Neural cell (in vitro differentiated cells): Measurements from ENCODE around the gene ACACA. TPM values are rescaled to one million over a fixed set of nuclear protein-coding genes. Genes with fewer than 3 reads are reported as not detected.

ENCODE experiments used
- H2AFZ ChIP-seq: fragments of 200-600, 300-800 bp; sonication (generic), shearing (Covaris generic); 2 replicates; pipeline ENCODE4 v1.6.0; 2014; ENCODE audit warnings: low read depth, mild to moderate bottlenecking, antibody characterized with exemption, low read length, moderate library complexity
- H3F3A ChIP-seq: fragments of 200-600 bp; shearing (Covaris generic); 2 replicates; pipeline ENCODE4 v1.6.1; 2016; ENCODE audit warnings: mild to moderate bottlenecking, moderate library complexity, mixed read lengths, antibody characterized with exemption, low read length; ENCODE audit not compliant: insufficient read depth, poor library complexity, severe bottlenecking
- H3K27ac ChIP-seq: fragments of 200-600, 300-800 bp; sonication (generic), shearing (Covaris generic); 2 replicates; pipeline ENCODE4 v1.5.1; 2014; ENCODE audit warnings: mild to moderate bottlenecking, low read length, moderate library complexity
- H3K27me3 ChIP-seq: fragments of 300-800, 200-600 bp; sonication (generic), shearing (Covaris generic); 2 replicates; pipeline ENCODE4 v1.6.0; 2014; ENCODE audit warnings: mild to moderate bottlenecking, low read depth, low read length, moderate library complexity; ENCODE audit not compliant: insufficient read depth
- H3K36me3 ChIP-seq: fragments of 300-800, 200-600 bp; sonication (generic), shearing (Covaris generic); 2 replicates; pipeline ENCODE4 v1.5.1; 2014; ENCODE audit warnings: mild to moderate bottlenecking, antibody characterized with exemption, low read length, moderate library complexity; ENCODE audit not compliant: insufficient read depth
- H3K4me2 ChIP-seq: fragments of 300-800, 200-600 bp; sonication (generic), shearing (Covaris generic); 2 replicates; pipeline ENCODE4 v1.6.0; 2014; ENCODE audit warnings: mild to moderate bottlenecking, low read length
- H3K4me3 ChIP-seq: fragments of 300-800, 200-600 bp; sonication (generic), shearing (Covaris generic); 2 replicates; pipeline ENCODE4 v1.5.1; 2014; ENCODE audit warnings: mild to moderate bottlenecking, low read length, moderate library complexity
- H3K79me2 ChIP-seq: fragments of 200-600 bp; shearing (Covaris generic); replicated peaks from 2 replicates; pipeline ENCODE4 v1.6.0; 2014; ENCODE audit warnings: mild to moderate bottlenecking, low read length, moderate library complexity; ENCODE audit not compliant: insufficient read depth
- H3K9ac ChIP-seq: fragments of 300-800, 200-600 bp; sonication (generic), shearing (Covaris generic); 2 replicates; pipeline ENCODE4 v1.6.1; 2016; ENCODE audit warnings: mild to moderate bottlenecking, low read length, mixed read lengths
- H3K9me2 ChIP-seq: fragments of 200-600 bp; shearing (Covaris generic); 2 replicates; pipeline ENCODE4 v1.6.1; 2016; ENCODE audit warnings: mild to moderate bottlenecking, low read length, mixed read lengths; ENCODE audit not compliant: insufficient read depth
- H3K9me3 ChIP-seq: fragments of 200-600, 300-800 bp; sonication (generic), shearing (Covaris generic); 2 replicates; pipeline ENCODE4 v1.6.1; 2016; ENCODE audit warnings: mild to moderate bottlenecking, mixed run types, low read length, moderate library complexity, mixed read lengths
- H4K20me1 ChIP-seq: fragments of 200-600 bp; shearing (Covaris generic); 2 replicates; pipeline ENCODE4 v1.6.1; 2016; ENCODE audit warnings: mild to moderate bottlenecking, mixed run types; ENCODE audit not compliant: insufficient read depth
- EP300 ChIP-seq: fragments of 450-650 bp; conservative IDR thresholded peaks from 2 replicates; pipeline ENCODE4 v1.6.1; 2014; ENCODE audit warnings: antibody characterized with exemption, mild to moderate bottlenecking, moderate library complexity; ENCODE audit not compliant: poor library complexity, severe bottlenecking
- EZH2 ChIP-seq: fragments of 200-600, 300-800 bp; shearing (Covaris generic), sonication (generic); IDR thresholded peaks from 2 replicates; pipeline ENCODE4 v1.6.1; 2014; ENCODE audit warnings: antibody characterized with exemption, low read length, borderline replicate concordance, mild to moderate bottlenecking; ENCODE audit not compliant: insufficient read depth, poor library complexity, severe bottlenecking
- MXI1 ChIP-seq: fragments of 450-650 bp; conservative IDR thresholded peaks from 2 replicates; pipeline ENCODE4 v1.6.1; 2014; ENCODE audit warnings: antibody characterized with exemption, mild to moderate bottlenecking; ENCODE audit not compliant: poor library complexity, severe bottlenecking
- POLR2AphosphoS5 ChIP-seq: IDR thresholded peaks from 2 replicates; pipeline ENCODE4 v1.6.1; 2012
- RAD21 ChIP-seq: fragments of 450-650 bp; conservative IDR thresholded peaks from 2 replicates; pipeline ENCODE4 v1.6.1; 2014; ENCODE audit warnings: antibody characterized with exemption, mild to moderate bottlenecking, moderate library complexity
- SMC3 ChIP-seq: fragments of 450-650 bp; conservative IDR thresholded peaks from 2 replicates; pipeline ENCODE4 v1.6.1; 2014; ENCODE audit warnings: antibody characterized with exemption, mild to moderate bottlenecking, moderate library complexity; ENCODE audit not compliant: poor library complexity
- TAF1 ChIP-seq: IDR thresholded peaks from 2 replicates; pipeline ENCODE4 v1.6.1; 2012; ENCODE audit warnings: low read depth
- polyA plus RNA-seq: library from polyadenylated mRNA; depleted of rRNA; stranded (reverse); fragments of >200 nt; gene quantifications from 2 replicates; pipeline ENCODE4 v1.2.3, GENCODE V29; 2014
- TF ChIP-seq, protein P1 (sequence below): fragments of 450-650 bp; IDR thresholded peaks from 2 replicates; pipeline ENCODE4 v1.5.1; 2014; ENCODE audit warnings: antibody characterized with exemption, mild to moderate bottlenecking, moderate library complexity; ENCODE audit not compliant: poor library complexity, severe bottlenecking
- TF ChIP-seq, protein P2 (sequence below): IDR thresholded peaks from 2 replicates; pipeline ENCODE4 v1.6.1; 2012; ENCODE audit warnings: borderline replicate concordance

The ACACA gene
- polyA plus RNA-seq, 1 donor from 2014 or later: 38.4 TPM

DNA sequence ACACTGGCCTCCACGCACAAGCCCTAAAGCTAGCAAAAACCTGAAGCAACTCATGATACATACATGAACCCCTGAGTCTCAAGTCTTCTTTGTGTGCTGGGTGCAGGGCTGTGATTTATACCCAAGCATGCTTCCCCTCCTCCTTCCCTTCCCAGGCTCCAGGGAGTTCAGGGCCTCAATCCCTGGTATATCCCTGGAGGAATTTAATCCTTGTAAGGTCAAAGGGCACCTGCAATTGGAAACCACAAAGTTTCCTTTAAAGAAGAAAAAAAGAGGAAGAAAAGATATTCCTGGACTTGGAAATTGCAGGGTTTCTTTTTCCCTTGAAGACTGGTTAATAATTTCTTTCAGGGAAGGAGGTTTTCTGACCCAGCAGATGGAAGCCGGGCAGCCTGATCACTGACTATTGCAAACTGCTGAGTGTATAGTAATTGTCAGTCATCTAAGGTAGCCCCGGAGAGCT, 275.6 kb downstream of the ACACA start:
- no peak overlapping the region for H2AFZ ChIP-seq
- H3K4me3 ChIP-seq: no peak overlapping the region
- H3K27me3 ChIP-seq: no peaks in the 10 kb centered on the region
- no peaks in the 10 kb centered on the region for H3K9me2 ChIP-seq
- no peak overlapping the region for H3K4me2 ChIP-seq
- H3K79me2 ChIP-seq: no peaks in the 10 kb centered on the region
- H3K9me3 ChIP-seq: no peaks in the 10 kb centered on the region
- no peaks in the 10 kb centered on the region for H4K20me1 ChIP-seq
- H3K27ac ChIP-seq: no peak overlapping the region
- peaks cover 4% of the 10 kb centered on the region for H3K36me3 ChIP-seq
- no peaks in the 10 kb centered on the region for H3F3A ChIP-seq
- TF ChIP-seq POLR2AphosphoS5 (peak; percentile 20), EZH2 (no peak)
- no peak overlapping the region for H3K9ac ChIP-seq

DNA sequence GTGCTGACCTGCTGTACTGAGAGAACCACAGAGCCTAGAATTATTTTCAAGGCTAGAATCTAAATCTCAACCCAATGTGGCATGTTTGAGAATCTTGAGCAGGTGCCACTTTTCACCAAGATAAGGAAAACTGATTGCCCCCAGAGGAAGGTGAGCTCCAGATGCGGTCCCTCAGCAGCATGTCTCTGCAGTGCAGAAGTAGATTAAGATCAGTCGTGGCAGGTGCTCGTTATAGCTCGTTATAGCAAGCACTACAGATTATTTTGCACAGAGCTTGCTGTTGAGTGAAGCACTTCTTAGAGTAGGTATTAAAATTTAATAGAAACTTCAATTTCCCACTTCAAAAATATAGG, 281.8 kb downstream of the ACACA start:
- H3K27me3 ChIP-seq: no peaks in the 10 kb centered on the region
- no peak overlapping the region for H3K4me2 ChIP-seq
- no peaks in the 10 kb centered on the region for H3K9me2 ChIP-seq
- H4K20me1 ChIP-seq: no peaks in the 10 kb centered on the region
- peaks cover 13% of the 10 kb centered on the region for H3K36me3 ChIP-seq
- TF ChIP-seq, protein P1, sequence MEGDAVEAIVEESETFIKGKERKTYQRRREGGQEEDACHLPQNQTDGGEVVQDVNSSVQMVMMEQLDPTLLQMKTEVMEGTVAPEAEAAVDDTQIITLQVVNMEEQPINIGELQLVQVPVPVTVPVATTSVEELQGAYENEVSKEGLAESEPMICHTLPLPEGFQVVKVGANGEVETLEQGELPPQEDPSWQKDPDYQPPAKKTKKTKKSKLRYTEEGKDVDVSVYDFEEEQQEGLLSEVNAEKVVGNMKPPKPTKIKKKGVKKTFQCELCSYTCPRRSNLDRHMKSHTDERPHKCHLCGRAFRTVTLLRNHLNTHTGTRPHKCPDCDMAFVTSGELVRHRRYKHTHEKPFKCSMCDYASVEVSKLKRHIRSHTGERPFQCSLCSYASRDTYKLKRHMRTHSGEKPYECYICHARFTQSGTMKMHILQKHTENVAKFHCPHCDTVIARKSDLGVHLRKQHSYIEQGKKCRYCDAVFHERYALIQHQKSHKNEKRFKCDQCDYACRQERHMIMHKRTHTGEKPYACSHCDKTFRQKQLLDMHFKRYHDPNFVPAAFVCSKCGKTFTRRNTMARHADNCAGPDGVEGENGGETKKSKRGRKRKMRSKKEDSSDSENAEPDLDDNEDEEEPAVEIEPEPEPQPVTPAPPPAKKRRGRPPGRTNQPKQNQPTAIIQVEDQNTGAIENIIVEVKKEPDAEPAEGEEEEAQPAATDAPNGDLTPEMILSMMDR: no peak
- TF ChIP-seq RAD21 (no peak), EP300 (no peak)
- H3K27ac ChIP-seq: no peak overlapping the region
- no peak overlapping the region for H3K4me3 ChIP-seq
- no peaks in the 10 kb centered on the region for H3K9me3 ChIP-seq
- H3K9ac ChIP-seq: no peak overlapping the region
- no peaks in the 10 kb centered on the region for H3K79me2 ChIP-seq
- H3F3A ChIP-seq: no peaks in the 10 kb centered on the region
- H2AFZ ChIP-seq: no peak overlapping the region

DNA sequence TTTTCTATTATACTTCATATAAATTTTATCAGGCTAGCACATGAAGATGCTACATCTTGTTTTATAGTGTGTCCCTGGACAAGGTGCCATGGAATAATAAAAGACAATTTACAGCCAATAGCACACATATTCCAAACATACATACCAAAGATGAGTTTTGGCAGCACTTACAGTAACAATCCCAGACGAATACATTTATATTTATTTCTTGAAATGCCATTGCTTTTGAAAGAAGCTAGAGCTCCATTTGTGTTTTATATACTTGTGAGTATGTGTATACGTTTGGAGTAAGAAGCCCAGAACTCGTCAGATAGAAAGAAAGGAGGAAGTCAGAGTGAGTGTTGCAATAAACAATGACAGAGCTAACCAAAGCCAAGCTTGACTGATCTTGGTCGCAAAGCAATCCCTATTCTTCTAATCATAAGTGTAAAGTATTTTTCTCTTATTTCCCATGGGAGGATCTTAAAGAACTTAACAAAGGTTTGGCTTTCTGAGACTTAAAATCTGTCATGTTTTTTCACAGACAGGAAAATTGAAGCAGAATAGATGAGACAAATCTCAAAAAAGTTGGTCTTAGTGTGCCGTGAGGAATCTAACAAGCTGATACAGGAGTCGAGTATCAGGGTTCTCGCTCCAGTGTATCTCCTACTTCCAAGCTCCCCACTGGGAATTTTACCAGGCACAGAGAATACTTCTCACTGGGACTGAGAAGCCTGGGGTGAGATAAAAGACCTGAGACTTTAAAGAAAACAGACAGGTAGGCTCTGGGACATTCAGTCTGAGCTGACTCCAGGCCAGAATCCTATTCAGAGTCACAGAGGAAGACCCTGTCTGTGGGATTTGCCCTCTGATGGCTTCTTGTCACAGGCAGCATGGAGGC, 282.5 kb downstream of the ACACA start:
- Histone ChIP-seq H3K27ac (no peak overlapping the region), H3K36me3 (peaks cover 9% of the 10 kb centered on the region)

More for the DNA sequence above, 282.5 kb downstream of the ACACA start:
- Histone ChIP-seq H3K9me3 (no peaks in the 10 kb centered on the region), H3K4me3 (no peak overlapping the region), H3K9ac (no peak overlapping the region), H3K4me2 (no peak overlapping the region), H3K9me2 (no peaks in the 10 kb centered on the region), H2AFZ (no peak overlapping the region), H3F3A (no peaks in the 10 kb centered on the region), H3K27me3 (no peaks in the 10 kb centered on the region), H3K79me2 (no peaks in the 10 kb centered on the region), H4K20me1 (no peaks in the 10 kb centered on the region)
- TF ChIP-seq MXI1 (no peak), TAF1 (no peak), SMC3 (no peak), EZH2 (no peak), POLR2AphosphoS5 (no peak), EP300 (no peak), RAD21 (no peak)
- TF ChIP-seq, protein P2, sequence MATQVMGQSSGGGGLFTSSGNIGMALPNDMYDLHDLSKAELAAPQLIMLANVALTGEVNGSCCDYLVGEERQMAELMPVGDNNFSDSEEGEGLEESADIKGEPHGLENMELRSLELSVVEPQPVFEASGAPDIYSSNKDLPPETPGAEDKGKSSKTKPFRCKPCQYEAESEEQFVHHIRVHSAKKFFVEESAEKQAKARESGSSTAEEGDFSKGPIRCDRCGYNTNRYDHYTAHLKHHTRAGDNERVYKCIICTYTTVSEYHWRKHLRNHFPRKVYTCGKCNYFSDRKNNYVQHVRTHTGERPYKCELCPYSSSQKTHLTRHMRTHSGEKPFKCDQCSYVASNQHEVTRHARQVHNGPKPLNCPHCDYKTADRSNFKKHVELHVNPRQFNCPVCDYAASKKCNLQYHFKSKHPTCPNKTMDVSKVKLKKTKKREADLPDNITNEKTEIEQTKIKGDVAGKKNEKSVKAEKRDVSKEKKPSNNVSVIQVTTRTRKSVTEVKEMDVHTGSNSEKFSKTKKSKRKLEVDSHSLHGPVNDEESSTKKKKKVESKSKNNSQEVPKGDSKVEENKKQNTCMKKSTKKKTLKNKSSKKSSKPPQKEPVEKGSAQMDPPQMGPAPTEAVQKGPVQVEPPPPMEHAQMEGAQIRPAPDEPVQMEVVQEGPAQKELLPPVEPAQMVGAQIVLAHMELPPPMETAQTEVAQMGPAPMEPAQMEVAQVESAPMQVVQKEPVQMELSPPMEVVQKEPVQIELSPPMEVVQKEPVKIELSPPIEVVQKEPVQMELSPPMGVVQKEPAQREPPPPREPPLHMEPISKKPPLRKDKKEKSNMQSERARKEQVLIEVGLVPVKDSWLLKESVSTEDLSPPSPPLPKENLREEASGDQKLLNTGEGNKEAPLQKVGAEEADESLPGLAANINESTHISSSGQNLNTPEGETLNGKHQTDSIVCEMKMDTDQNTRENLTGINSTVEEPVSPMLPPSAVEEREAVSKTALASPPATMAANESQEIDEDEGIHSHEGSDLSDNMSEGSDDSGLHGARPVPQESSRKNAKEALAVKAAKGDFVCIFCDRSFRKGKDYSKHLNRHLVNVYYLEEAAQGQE: no peak
- TF ChIP-seq, protein P1: no peak
